Activated B cell treated with CpG ODN at 0.5 μM for 24 hours (primary cell): ENCODE data around the gene HTR4. TPM values are rescaled to one million over a fixed set of nuclear protein-coding genes. Genes with fewer than 3 reads are reported as not detected.

Experiments used
- ATAC-seq: fragments of 200-7000 bp; cut with Tn5 transposase; one replicate; pipeline ENCODE4 v1.10.0; 2021; ENCODE audit warnings: low read depth, mild to moderate bottlenecking, moderate library complexity
- CTCF ChIA-PET: fragments of 350-600 bp; sonication (Branson Sonifier 250); formaldehyde crosslinking; loops from one replicate; lab custom pipeline; 2021; ENCODE audit warnings: antibody characterized with exemption; lab: Charles Lee
- POLR2A ChIA-PET: fragments of 350-600 bp; sonication (Branson Sonifier 250); formaldehyde crosslinking; loops from one replicate; lab custom pipeline; 2021; ENCODE audit warnings: antibody characterized with exemption; lab: Charles Lee
- DNase-seq: peaks from one replicate; pipeline ENCODE4 v3.0.0; 2022
- H3K27ac Mint-ChIP-seq: one replicate; pipeline ENCODE4 v1.8.0; 2020; ENCODE audit warnings: mixed read lengths
- H3K27me3 Mint-ChIP-seq: one replicate; pipeline ENCODE4 v1.8.0; 2021; ENCODE audit warnings: mixed read lengths
- H3K36me3 Mint-ChIP-seq: one replicate; pipeline ENCODE4 v1.8.0; 2021; ENCODE audit warnings: low read depth, mixed read lengths
- H3K4me1 Mint-ChIP-seq: one replicate; pipeline ENCODE4 v1.8.0; 2021; ENCODE audit warnings: mixed read lengths
- H3K4me3 Mint-ChIP-seq: one replicate; pipeline ENCODE4 v1.8.0; 2020; ENCODE audit warnings: mild to moderate bottlenecking, mixed read lengths
- H3K9me3 Mint-ChIP-seq: one replicate; pipeline ENCODE4 v1.8.0; 2020; ENCODE audit warnings: mixed read lengths
- CTCF ChIP-seq: fragments of 200-600 bp; IDR thresholded peaks from one replicate; pipeline ENCODE4 v1.8.0; 2022; ENCODE audit warnings: antibody characterized with exemption, mild to moderate bottlenecking
- intact Hi-C: fragments of 100-400 bp; cut with micrococcal nuclease; formaldehyde crosslinking; loops from one replicate; pipeline ENCODE4 v1.15.1; 2024
- total RNA-seq: library from RNA; stranded (reverse); gene quantifications from 2 replicates; pipeline ENCODE4 v1.2.3, GENCODE V29; 2022

The HTR4 gene
- total RNA-seq, 1 donor from 2014 or later = not detected

GRCh38 chr5:148635321-148636083 is 18.8 kb downstream of the HTR4 start:
- Mint-ChIP-seq H3K27me3 (peaks cover 6% of the 10 kb centered on the region), H3K4me1 (no peaks in the 10 kb centered on the region), H3K9me3 (no peaks in the 10 kb centered on the region), H3K4me3 (no peak overlapping the region), H3K27ac (no peak overlapping the region), H3K36me3 (no peaks in the 10 kb centered on the region)
- POLR2A ChIA-PET = no interaction called here
- ATAC-seq (no peak), DNase-seq (no peak)
- TF ChIP-seq CTCF = no peak
- intact Hi-C loops = no loop called here
- CTCF ChIA-PET = no interaction called here

- no peak for DNase-seq
- Mint-ChIP-seq H3K4me1 (no peaks in the 10 kb centered on the region), H3K4me3 (no peak overlapping the region), H3K27me3 (peaks cover 5% of the 10 kb centered on the region), H3K9me3 (no peaks in the 10 kb centered on the region), H3K36me3 (no peaks in the 10 kb centered on the region), H3K27ac (no peak overlapping the region)
- ChIA-PET POLR2A (no interaction called here), CTCF (no interaction called here)
- TF ChIP-seq CTCF = no peak
- ATAC-seq = no peak
- intact Hi-C loops = no loop called here
Measured at GRCh38 chr5:148633067-148633377, 21.3 kb downstream of the HTR4 start.

GRCh38 chr5:148632255-148633066 is 21.9 kb downstream of the HTR4 start:
- intact Hi-C loops = no loop called here
- no peak for DNase-seq
- Mint-ChIP-seq H3K4me3 (no peak overlapping the region), H3K27ac (no peak overlapping the region), H3K27me3 (no peaks in the 10 kb centered on the region), H3K9me3 (no peaks in the 10 kb centered on the region), H3K4me1 (no peaks in the 10 kb centered on the region), H3K36me3 (no peaks in the 10 kb centered on the region)
- TF ChIP-seq CTCF = no peak
- CTCF ChIA-PET = no interaction called here
- no peak for ATAC-seq
- POLR2A ChIA-PET = no interaction called here

- peaks cover 4% of the 10 kb centered on the region for H3K27me3 Mint-ChIP-seq
- H3K4me3 Mint-ChIP-seq = no peak overlapping the region
- intact Hi-C loops = no loop called here
- no peaks in the 10 kb centered on the region for H3K36me3 Mint-ChIP-seq
- TF ChIP-seq CTCF = no peak
- ATAC-seq (no peak), DNase-seq (no peak)
- H3K9me3 Mint-ChIP-seq = no peaks in the 10 kb centered on the region
- ChIA-PET CTCF (no interaction called here), POLR2A (no interaction called here)
- H3K27ac Mint-ChIP-seq = no peak overlapping the region
- H3K4me1 Mint-ChIP-seq = no peaks in the 10 kb centered on the region
Measured at GRCh38 chr5:148626986-148627385, 27.3 kb downstream of the HTR4 start.

- no peak for ATAC-seq
- intact Hi-C loops = no loop called here
- H3K27ac Mint-ChIP-seq = no peak overlapping the region
- peaks cover 5% of the 10 kb centered on the region for H3K27me3 Mint-ChIP-seq
- no peaks in the 10 kb centered on the region for H3K9me3 Mint-ChIP-seq
- no peak for TF ChIP-seq CTCF
- H3K4me1 Mint-ChIP-seq = no peaks in the 10 kb centered on the region
- H3K4me3 Mint-ChIP-seq = no peak overlapping the region
- POLR2A ChIA-PET = no interaction called here
- DNase-seq = no peak
- no peaks in the 10 kb centered on the region for H3K36me3 Mint-ChIP-seq
- CTCF ChIA-PET = no interaction called here
Measured at GRCh38 chr5:148626081-148626613, 28.2 kb downstream of the HTR4 start.
